Trophoblast cell (in vitro differentiated cells and primary cell): ENCODE measurements around the gene FOXQ1.

Source experiments
- DNase-seq, 2 donors: peaks; one replicate each; pipeline ENCODE4 v3.0.0-alpha.2; 2016
- H2AFZ ChIP-seq: 2 replicates; pipeline ENCODE4 v1.6.1; 2013; ENCODE audit warnings: low read length, moderate library complexity, mild to moderate bottlenecking; ENCODE audit not compliant: insufficient read depth, poor library complexity
- H2AK5ac ChIP-seq: 2 replicates; pipeline ENCODE4 v1.6.1; 2013; ENCODE audit warnings: mild to moderate bottlenecking, low read length
- H2BK120ac ChIP-seq: 2 replicates; pipeline ENCODE4 v1.6.1; 2013; ENCODE audit warnings: low read length, mild to moderate bottlenecking, moderate library complexity; ENCODE audit not compliant: insufficient read depth, poor library complexity
- H2BK12ac ChIP-seq: 2 replicates; pipeline ENCODE4 v1.6.1; 2013; ENCODE audit warnings: mild to moderate bottlenecking, low read length, moderate library complexity
- H2BK5ac ChIP-seq: 2 replicates; pipeline ENCODE4 v1.6.1; 2013; ENCODE audit warnings: low read length, low read depth, moderate library complexity, mild to moderate bottlenecking; ENCODE audit not compliant: poor library complexity
- H3K14ac ChIP-seq: 2 replicates; pipeline ENCODE4 v1.6.1; 2013; ENCODE audit warnings: mild to moderate bottlenecking, low read length
- H3K18ac ChIP-seq: 2 replicates; pipeline ENCODE4 v1.6.1; 2013; ENCODE audit warnings: mild to moderate bottlenecking, low read length
- H3K23ac ChIP-seq: 2 replicates; pipeline ENCODE4 v1.6.1; 2013; ENCODE audit warnings: low read length
- H3K27ac ChIP-seq: 2 replicates; pipeline ENCODE4 v1.5.1; 2013; ENCODE audit warnings: low read depth, mild to moderate bottlenecking, inconsistent platforms, low read length, moderate library complexity
- H3K27me3 ChIP-seq: 2 replicates; pipeline ENCODE4 v1.6.1; 2013; ENCODE audit warnings: inconsistent platforms, mild to moderate bottlenecking, low read length, moderate library complexity; ENCODE audit not compliant: insufficient read depth
- H3K36me3 ChIP-seq, 2 experiments: 1 replicate in 1 of 2; 2 replicates in 1 of 2; pipeline ENCODE4 v1.6.1; 2013; ENCODE audit warnings: low read length in 2 of 2, mild to moderate bottlenecking in 2 of 2, moderate library complexity in 1 of 2; ENCODE audit not compliant: insufficient read depth in 2 of 2, control insufficient read depth in 1 of 2
- H3K4ac ChIP-seq: 2 replicates; pipeline ENCODE4 v1.6.1; 2013; ENCODE audit warnings: low read depth, mild to moderate bottlenecking, low read length, moderate library complexity
- H3K4me1 ChIP-seq, 2 experiments: 1 replicate in 1 of 2; 2 replicates in 1 of 2; pipeline ENCODE4 v1.6.1; 2013; ENCODE audit warnings: low read length in 2 of 2, mild to moderate bottlenecking in 2 of 2, moderate library complexity in 1 of 2; ENCODE audit not compliant: insufficient read depth in 2 of 2, control insufficient read depth in 1 of 2
- H3K4me2 ChIP-seq: 2 replicates; pipeline ENCODE4 v1.6.1; 2013; ENCODE audit warnings: inconsistent platforms, mild to moderate bottlenecking, low read length, moderate library complexity
- H3K4me3 ChIP-seq: 2 replicates; pipeline ENCODE4 v1.5.1; 2013; ENCODE audit warnings: mild to moderate bottlenecking, low read depth, low read length, inconsistent platforms
- H3K79me1 ChIP-seq: one replicate; pipeline ENCODE4 v1.6.1; 2013; ENCODE audit warnings: low read length
- H3K79me2 ChIP-seq: 2 replicates; pipeline ENCODE4 v1.6.1; 2013; ENCODE audit warnings: low read length, mild to moderate bottlenecking; ENCODE audit not compliant: control insufficient read depth, insufficient read depth, poor library complexity
- H3K9ac ChIP-seq: 2 replicates; pipeline ENCODE4 v1.6.1; 2013; ENCODE audit warnings: mild to moderate bottlenecking, low read length
- H3K9me3 ChIP-seq: 2 replicates; pipeline ENCODE4 v1.6.1; 2013; ENCODE audit warnings: low read depth, mild to moderate bottlenecking, control low read depth, inconsistent platforms, low read length; ENCODE audit not compliant: insufficient read depth
- H4K12ac ChIP-seq: 2 replicates; pipeline ENCODE4 v1.6.1; 2013; ENCODE audit warnings: low read depth, mild to moderate bottlenecking, low read length, moderate library complexity
- H4K8ac ChIP-seq: 2 replicates; pipeline ENCODE4 v1.6.1; 2013; ENCODE audit warnings: low read depth, mild to moderate bottlenecking, low read length, moderate library complexity
- H4K91ac ChIP-seq: one replicate; pipeline ENCODE4 v1.6.1; 2013; ENCODE audit warnings: low read depth, mild to moderate bottlenecking, low read length, moderate library complexity
- WGBS: extraction: QIAGEN DNeasy Blood & Tissue Kit; methylation state at CpG from one replicate; pipeline ENCODE4 v1.1.7; 2013; ENCODE audit warnings: missing lambda C conversion rate; ENCODE audit not compliant: insufficient read length, insufficient coverage; ENCODE audit errors: extremely low coverage; 5-methylcytosine and 5-hydroxymethylcytosine counted together

The FOXQ1 gene

GRCh38 chr6:1281746-1282145, 30.2 kb upstream of the FOXQ1 start:
- Histone ChIP-seq H3K79me2 (no peaks in the 10 kb centered on the region), H3K36me3 (no peaks in the 10 kb centered on the region), H2BK120ac (no peak overlapping the region), H3K14ac (no peak overlapping the region), H2BK5ac (no peak overlapping the region), H3K79me1 (no peaks in the 10 kb centered on the region), H3K9me3 (peaks cover 1% of the 10 kb centered on the region), H3K23ac (no peak overlapping the region), H3K4me2 (no peak overlapping the region), H2BK12ac (no peak overlapping the region), H2AFZ (no peak overlapping the region), H4K91ac (no peak overlapping the region), H3K18ac (no peak overlapping the region), H3K27ac (no peak overlapping the region), H3K9ac (no peak overlapping the region), H3K4ac (no peak overlapping the region), H2AK5ac (no peak overlapping the region), H3K4me1 (no peaks in the 10 kb centered on the region), H4K12ac (no peak overlapping the region), H4K8ac (no peak overlapping the region), H3K4me3 (no peak overlapping the region), H3K27me3 (no peaks in the 10 kb centered on the region)
- DNase-seq: no peak
- WGBS: no CpG with 5 or more reads among the region's 8 CpGs

GRCh38 chr6:1283501-1283900, 28.4 kb upstream of the FOXQ1 start:
- H3K4me2 ChIP-seq: no peak overlapping the region
- H3K9me3 ChIP-seq: peaks cover 1% of the 10 kb centered on the region
- peaks cover 0 to 4% of the 10 kb centered on the region in 2 experiments for H3K4me1 ChIP-seq
- no peaks in the 10 kb centered on the region for H3K27me3 ChIP-seq
- H3K18ac ChIP-seq: no peak overlapping the region
- H3K4ac ChIP-seq: no peak overlapping the region
- no peaks in the 10 kb centered on the region for H3K79me1 ChIP-seq
- no peak overlapping the region for H2AK5ac ChIP-seq
- no peak overlapping the region for H2BK12ac ChIP-seq
- no peaks in the 10 kb centered on the region for H3K36me3 ChIP-seq
- no peaks in the 10 kb centered on the region for H3K79me2 ChIP-seq
- H3K9ac ChIP-seq: no peak overlapping the region
- no peak overlapping the region for H3K23ac ChIP-seq
- no peak overlapping the region for H2AFZ ChIP-seq
- H4K8ac ChIP-seq: no peak overlapping the region
- no peak overlapping the region for H4K91ac ChIP-seq
- WGBS: no CpG with 5 or more reads among the region's 3 CpGs
- no peak overlapping the region for H2BK120ac ChIP-seq
- H3K14ac ChIP-seq: no peak overlapping the region
- H3K27ac ChIP-seq: no peak overlapping the region
- no peak overlapping the region for H4K12ac ChIP-seq
- no peak overlapping the region for H3K4me3 ChIP-seq
- H2BK5ac ChIP-seq: no peak overlapping the region
- DNase-seq: no peak

GRCh38 chr6:1285556-1285955, 26.3 kb upstream of the FOXQ1 start:
- no peak overlapping the region for H3K9ac ChIP-seq
- WGBS: no CpG with 5 or more reads among the region's 6 CpGs
- no peaks in the 10 kb centered on the region for H3K79me1 ChIP-seq
- H3K18ac ChIP-seq: no peak overlapping the region
- H3K4me3 ChIP-seq: no peak overlapping the region
- no peak overlapping the region for H2AK5ac ChIP-seq
- DNase-seq: no peak
- no peak overlapping the region for H2BK12ac ChIP-seq
- H3K79me2 ChIP-seq: no peaks in the 10 kb centered on the region
- no peaks in the 10 kb centered on the region for H3K27me3 ChIP-seq
- H3K23ac ChIP-seq: no peak overlapping the region
- no peak overlapping the region for H2BK120ac ChIP-seq
- no peak overlapping the region for H4K91ac ChIP-seq
- H3K4me1 ChIP-seq: peaks cover 0 to 4% of the 10 kb centered on the region in 2 experiments
- no peak overlapping the region for H2AFZ ChIP-seq
- H3K4ac ChIP-seq: no peak overlapping the region
- no peak overlapping the region for H2BK5ac ChIP-seq
- H3K14ac ChIP-seq: no peak overlapping the region
- no peak overlapping the region for H4K8ac ChIP-seq
- no peak overlapping the region for H3K4me2 ChIP-seq
- no peak overlapping the region for H4K12ac ChIP-seq
- H3K27ac ChIP-seq: no peak overlapping the region
- H3K36me3 ChIP-seq: no peaks in the 10 kb centered on the region
- peaks cover 1% of the 10 kb centered on the region for H3K9me3 ChIP-seq

- H3K4ac ChIP-seq: no peak overlapping the region
- H3K79me1 ChIP-seq: no peaks in the 10 kb centered on the region
- no peak overlapping the region for H3K23ac ChIP-seq
- no peak overlapping the region for H3K27ac ChIP-seq
- H2BK12ac ChIP-seq: no peak overlapping the region
- H2AFZ ChIP-seq: no peak overlapping the region
- peaks cover 0 to 4% of the 10 kb centered on the region in 2 experiments for H3K4me1 ChIP-seq
- H3K36me3 ChIP-seq: no peaks in the 10 kb centered on the region
- no peaks in the 10 kb centered on the region for H3K79me2 ChIP-seq
- WGBS: no CpG with 5 or more reads among the region's 4 CpGs
- no peak overlapping the region for H3K9ac ChIP-seq
- no peaks in the 10 kb centered on the region for H3K27me3 ChIP-seq
- no peak overlapping the region for H2BK5ac ChIP-seq
- no peak overlapping the region for H3K4me3 ChIP-seq
- H4K12ac ChIP-seq: no peak overlapping the region
- H4K91ac ChIP-seq: no peak overlapping the region
- no peak overlapping the region for H3K14ac ChIP-seq
- peak; percentile 41 to 74 for DNase-seq
- H2BK120ac ChIP-seq: no peak overlapping the region
- H3K4me2 ChIP-seq: no peak overlapping the region
- H3K18ac ChIP-seq: no peak overlapping the region
- no peak overlapping the region for H2AK5ac ChIP-seq
- peaks cover 1% of the 10 kb centered on the region for H3K9me3 ChIP-seq
- no peak overlapping the region for H4K8ac ChIP-seq
Measured at GRCh38 chr6:1285956-1286355, 25.9 kb upstream of the FOXQ1 start.
